ENCODE measurements around the gene RMND5B.

The RMND5B gene

DNA sequence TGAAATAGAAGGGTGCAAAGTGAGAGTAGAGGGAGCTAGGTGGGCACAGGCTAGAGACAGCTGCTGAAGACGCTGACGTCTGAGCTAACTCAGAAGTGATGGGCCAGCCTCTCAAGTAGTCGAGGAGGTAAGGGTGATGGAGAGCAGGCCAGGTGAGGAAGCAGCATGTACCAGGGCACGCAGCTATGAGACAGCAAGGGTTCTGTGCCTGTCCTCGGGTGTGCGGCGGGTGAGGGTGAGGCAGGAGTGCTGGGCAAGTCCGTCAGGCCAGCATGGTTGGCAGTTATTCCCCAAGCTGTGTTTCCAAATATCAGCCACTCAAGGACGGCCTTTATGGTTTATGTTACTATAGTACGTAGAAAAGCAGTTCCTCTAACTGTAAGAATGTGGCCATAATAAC, 6.2 kb downstream of the RMND5B start:
- DNase-seq, result no peak

DNA sequence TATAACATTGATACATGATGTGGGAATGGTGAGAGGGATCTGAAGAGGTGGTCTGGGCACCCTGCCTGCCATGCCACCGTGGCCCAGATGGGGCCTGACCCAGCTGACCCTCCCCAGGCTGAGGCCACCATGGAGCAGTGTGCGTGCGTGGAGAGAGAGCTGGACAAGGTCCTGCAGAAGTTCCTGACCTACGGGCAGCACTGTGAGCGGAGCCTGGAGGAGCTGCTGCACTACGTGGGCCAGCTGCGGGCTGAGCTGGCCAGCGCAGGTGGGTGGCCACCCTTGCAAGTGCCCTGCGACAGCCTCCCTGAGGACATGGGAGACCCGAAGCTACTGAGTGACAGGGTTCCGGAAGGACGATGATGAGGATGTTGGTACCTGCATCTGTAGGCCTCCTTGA, 7.2 kb downstream of the RMND5B start:
- no peak for DNase-seq

DNA sequence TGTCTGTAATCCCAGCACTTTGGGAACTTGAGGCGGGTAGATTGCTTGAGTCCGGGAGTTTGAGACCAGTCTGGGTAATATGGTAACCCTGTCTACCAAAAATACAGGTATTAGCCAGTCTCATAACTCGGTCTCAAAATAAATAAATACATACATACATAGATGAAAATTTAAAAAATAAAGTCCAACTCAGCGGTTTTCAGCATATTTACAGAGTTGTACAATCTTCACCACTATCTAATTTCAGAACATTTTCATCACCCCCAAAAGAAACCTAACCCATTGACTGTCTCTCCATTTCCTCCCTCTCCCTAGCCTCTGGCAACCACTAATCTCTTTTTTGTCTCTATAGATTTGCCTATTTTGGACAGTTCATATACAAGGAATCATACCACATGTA, 10.7 kb downstream of the RMND5B start:
- no peak for DNase-seq

DNA sequence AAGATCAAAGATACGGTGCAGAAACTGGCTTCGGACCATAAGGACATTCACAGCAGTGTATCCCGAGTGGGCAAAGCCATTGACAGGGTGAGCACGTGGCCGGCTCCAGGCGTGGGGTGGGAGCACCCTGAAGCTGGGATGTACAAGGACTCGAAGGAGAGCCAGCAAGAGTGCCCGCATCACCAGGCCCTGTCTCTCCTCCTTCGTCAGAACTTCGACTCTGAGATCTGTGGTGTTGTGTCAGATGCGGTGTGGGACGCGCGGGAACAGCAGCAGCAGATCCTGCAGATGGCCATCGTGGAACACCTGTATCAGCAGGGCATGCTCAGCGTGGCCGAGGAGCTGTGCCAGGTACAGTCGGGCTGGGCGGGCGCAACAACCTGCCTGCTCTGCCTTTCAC, 11.8 kb downstream of the RMND5B start:
- no peak for DNase-seq

DNA sequence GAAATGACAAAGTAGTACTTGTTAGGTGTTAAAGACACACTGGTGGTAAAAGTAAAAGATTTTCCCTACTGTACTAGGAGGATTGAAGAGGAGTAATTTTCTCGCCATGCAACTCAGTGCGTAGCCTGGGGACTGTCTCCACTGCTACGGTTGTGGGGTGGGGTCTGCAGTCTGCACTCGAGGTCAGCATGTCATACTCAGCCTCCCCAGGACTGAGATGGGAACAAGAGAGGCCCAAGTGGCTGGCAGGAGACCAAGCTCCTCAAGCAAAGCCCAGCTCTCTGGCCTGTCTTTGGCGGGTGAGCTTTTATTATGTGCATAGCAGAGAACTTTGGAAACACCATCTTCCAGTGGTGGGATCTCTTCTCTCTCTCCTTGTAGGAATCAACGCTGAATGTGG, 12.4 kb downstream of the RMND5B start:
- DNase-seq, result no peak

DNA sequence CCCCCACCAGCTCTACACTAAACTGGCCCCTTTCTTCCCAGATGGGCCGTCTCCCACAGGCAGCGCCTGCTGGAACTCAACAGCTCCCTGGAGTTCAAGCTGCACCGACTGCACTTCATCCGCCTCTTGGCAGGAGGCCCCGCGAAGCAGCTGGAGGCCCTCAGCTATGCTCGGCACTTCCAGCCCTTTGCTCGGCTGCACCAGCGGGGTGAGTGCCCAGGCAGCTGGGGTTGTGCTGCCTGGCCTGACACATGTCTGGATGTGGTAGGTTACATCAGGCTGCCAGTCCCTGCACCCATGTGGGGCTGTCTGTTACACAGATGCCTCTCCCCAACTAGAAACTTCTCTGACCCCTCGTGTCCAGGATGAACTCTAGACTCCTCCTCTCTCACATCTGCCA, 13.1 kb downstream of the RMND5B start:
- DNase-seq, result no peak

DNA sequence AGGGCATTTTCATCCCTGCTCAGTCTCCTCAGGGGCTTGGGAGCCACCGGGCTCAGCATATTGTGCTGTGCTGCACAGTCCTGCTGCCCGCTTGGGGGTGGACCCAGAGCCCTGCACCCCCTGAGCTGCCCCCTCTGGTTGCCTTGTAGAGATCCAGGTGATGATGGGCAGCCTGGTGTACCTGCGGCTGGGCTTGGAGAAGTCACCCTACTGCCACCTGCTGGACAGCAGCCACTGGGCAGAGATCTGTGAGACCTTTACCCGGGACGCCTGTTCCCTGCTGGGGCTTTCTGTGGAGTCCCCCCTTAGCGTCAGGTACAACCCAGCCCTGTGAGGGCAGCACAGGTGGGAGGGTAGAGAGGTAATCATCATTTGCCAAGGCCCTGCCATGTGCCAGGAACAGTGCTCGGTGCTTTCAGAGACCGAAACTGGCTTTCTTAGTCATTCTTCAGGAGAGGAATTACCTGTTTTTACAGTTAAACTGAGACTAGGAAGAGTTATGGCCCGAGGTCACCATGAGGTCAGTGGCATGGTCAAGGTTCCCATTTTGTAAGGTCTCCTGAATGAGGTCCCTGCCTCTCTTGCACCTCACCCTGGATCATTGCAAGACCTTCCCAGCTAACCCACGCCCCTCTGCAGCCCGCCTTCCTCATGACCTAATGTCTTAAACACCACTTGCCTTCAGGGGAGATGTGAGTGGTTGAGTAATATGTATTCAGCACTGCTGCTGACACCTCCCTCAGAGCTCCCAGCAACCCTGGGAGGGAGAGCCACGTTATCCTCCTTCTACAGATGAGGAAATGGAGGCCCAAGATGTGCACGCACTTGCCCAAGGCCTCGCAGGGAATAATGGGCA, 15.4 kb downstream of the RMND5B start:
- peak; percentile 6 to 61 for DNase-seq

DNA sequence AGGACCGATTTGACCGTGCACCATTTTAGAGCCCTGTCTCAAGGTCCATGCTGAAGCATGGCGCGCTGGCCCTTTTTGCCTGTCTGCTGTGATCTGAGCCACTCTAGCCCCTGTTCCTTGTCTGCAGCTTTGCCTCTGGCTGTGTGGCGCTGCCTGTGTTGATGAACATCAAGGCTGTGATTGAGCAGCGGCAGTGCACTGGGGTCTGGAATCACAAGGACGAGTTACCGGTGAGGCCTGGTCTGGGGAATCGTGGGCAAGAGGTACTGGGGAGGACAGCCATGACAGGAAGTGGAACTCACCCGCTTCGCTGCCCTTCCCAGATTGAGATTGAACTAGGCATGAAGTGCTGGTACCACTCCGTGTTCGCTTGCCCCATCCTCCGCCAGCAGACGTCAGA, 16.6 kb downstream of the RMND5B start:
- DNase-seq, result no peak

DNA sequence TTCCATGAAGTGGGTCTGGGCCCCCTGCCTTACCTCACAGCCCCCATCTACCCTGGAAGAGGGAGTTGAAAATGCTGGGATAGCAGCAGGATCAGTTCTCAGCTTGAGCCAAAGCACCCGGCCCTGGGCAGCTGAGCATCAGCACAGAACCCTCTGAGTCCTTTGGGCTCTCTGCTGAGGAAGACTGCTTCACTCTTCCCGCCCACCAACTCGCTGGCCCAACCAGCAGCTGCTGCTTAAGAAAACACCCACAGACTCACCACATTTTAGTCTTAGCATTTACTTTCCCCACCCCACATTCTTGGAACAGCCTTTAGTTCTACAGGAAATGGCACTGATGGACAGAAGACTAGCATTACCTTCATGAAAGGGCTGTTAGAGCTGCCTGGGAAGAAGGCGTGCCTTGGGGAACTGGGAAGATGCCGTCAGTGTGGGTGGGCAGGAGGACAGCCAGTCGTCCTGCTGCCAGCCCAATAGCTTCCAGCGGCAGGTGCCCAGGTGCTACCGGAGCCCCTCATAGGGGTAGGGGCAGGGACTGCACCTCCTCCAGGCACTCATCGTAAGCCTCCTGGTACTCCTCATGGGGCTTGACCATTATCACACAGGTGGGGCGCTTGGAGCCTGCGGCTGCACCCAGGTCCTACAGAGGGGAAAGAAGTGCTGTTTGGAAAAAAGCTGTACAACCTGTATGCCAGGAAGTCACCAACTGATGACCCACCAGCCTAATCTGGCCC, 18.6 kb downstream of the RMND5B start:
- no peak for DNase-seq

DNA sequence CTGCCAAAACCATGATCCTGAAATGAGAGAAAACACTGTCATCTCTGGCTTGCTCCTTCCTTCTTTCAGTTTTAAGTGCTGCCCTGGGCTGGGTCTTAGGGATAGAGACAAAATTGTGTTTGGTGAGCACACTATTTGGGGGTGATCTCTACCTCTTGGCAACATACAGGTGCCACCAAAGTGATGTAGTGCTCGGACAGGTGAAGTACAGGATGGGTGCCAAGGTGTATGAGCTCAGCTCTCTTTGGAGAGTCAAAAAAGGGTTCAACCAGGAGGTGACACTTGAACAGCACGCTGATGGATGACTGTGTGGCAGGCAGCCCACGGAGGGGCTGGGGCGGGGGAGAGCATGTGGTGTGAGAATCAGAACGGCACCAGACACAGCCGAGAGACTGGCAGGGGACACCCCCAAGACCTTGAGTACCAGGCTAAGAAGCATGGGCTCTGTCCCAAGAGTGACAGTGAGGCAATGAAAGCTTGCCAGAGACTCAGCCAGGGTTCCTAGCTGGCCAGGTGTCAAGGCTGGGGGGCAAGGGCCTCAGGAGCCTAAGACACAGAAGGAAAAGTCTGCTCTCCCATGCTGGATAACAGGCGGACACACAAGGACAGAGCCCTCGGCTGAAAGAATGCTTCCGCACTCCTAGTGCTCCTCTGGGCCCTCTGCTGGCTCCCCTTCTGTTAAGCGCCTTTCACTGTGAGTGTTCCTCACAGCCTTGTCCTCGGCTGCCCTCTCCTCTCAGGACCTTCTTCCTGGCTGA, 20.3 kb downstream of the RMND5B start:
- DNase-seq, result no peak

DNA sequence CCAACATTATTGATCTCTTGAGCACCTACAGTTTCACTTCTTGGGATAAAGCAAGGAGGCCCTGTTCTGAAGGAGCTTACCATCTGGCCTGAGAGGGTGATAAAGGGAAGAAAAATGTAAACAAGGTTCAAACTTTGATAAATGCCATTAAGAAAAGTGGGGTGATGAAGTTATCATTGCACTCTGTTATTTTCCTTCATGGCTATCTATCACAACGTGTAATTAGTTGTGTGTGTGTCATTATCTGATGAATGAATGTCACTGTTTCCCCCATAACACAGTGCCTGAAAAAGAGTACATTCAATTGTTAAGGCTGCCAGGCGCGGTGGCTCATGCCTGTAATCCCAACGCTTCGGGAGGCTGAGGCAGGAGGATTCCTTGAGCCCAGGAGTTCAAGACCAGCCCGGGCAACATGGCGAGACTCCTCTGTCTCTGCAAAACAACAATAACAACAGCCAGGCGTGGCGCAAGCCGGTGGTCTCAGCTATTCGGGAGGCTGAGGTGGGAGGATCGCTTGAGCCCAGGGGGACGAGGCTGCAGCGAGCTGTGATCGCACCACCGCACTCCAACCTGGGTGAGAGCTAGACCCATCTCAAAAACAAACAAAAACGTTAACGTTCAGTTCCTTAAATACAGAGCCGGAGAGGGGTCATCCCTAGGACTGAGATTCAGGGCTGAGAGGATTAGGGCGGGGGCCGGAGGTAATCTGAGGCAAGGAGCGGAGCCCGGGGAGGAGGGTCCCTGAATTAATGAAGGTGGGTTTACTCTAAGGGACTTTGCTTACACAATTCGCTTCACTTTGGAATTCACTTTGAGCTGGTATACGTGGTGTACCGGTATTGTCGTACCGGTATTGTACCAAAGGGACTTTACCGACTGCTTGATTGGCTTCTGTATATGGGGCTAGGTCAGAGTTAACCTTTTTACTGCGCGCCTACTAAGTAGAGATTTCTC, 22.0 kb downstream of the RMND5B start:
- no peak for DNase-seq

DNA sequence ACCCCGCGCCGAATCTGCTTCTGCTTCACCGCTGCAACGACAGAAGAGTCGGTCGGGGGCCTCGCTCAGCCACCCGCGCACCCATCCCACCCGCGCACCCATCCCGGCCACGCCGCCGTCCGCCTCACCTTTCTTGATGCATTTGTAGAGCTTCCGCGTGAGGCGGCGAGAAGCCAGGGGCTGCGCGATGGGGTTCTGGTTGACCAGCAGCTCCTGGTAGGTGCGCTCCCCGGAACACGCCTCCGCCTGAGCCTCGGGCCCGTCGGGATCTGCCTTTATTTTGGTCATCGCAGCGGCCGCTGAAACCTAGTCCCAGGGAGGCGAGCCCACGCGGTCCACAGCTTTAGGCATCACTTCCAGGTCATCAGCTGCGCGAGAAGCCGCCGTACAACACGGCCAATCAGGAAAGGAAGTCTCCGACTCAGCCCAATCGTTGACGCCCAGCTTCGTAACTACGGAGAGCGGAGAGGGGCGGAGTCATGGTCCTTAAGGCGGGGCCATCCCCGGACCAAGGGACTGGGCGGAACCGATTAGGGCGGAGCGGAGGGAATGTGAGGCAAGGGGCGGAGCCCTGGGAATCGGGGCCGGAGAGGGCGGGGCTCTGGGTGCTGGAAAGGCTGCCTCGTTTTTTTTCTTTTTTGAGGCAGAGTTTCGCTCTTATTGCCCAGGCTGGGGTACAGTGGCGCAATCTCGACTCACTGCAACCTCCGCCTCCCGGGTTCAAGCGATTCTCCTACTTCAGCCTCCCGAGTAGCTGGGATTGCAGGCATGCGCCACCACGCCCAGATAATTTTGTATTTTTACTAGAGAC, 22.9 kb downstream of the RMND5B start, which contains the start of gene NHP2:
Gene NHP2, minus strand, starts transcription at position 356 of the 811 bp plus-strand sequence. Its CDS starts 68 bp downstream, at position 288.
- peak; percentile 95 to 97 for DNase-seq

DNA sequence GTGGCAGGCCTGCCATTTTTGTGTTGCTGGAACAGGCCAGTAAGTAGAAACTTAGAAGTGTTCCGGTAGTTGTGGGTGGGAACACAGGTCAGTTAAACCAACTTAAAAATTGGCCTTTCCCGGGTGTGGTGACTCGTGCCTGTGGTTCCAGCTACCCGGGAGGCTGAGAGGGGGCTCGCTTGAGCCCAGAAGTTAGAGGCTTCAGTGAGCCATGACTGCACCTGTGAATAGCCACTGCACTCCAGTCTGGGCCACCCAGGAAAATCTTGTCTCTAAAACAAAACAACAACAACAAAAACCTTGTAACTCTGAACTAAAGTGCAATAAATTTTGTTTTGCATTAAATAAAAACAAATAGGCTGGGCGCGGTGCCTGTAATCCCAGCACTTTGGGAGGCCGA, 24.3 kb downstream of the RMND5B start:
- no peak for DNase-seq

DNA sequence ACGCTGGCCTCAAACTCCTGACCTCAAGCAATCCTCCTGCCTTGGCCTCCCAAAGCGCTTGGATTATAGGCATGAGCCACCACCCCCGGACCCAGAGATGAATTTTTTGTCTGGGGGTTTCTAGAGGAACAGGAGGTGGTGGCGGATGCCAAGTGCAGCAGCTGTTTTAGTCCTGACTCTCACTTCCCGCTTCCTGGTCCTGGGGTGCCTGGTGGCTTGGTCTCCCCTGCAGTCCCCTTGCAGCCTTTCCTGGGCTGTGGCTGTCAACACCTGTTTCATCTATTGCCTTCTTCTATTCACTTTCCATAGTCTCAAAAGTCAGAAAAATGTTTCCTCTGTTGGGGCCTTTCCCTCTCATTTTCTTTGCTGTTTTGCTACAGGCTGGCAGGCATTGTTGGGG, 29.4 kb downstream of the RMND5B start:
- DNase-seq, result no peak

DNA sequence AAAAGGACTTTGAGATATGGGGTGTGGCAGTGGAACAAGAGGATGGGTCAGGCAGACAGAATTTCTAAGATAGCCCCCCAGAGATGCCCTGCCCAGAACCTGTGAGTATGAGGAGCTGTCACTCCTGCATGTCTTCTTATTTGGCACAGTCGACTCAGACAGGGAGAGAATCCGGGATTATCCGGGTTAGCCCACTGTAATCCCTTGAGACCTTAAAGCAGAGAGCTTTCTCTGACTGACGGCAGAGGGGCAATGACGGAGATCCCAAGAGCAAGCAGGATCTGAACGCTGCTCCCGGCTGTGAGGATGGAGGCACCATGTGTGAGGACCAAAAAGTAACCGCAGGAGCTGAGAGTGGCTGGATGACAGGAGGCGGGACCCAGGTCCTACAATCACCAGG, 31.7 kb downstream of the RMND5B start:
- DNase-seq, result no peak

DNA sequence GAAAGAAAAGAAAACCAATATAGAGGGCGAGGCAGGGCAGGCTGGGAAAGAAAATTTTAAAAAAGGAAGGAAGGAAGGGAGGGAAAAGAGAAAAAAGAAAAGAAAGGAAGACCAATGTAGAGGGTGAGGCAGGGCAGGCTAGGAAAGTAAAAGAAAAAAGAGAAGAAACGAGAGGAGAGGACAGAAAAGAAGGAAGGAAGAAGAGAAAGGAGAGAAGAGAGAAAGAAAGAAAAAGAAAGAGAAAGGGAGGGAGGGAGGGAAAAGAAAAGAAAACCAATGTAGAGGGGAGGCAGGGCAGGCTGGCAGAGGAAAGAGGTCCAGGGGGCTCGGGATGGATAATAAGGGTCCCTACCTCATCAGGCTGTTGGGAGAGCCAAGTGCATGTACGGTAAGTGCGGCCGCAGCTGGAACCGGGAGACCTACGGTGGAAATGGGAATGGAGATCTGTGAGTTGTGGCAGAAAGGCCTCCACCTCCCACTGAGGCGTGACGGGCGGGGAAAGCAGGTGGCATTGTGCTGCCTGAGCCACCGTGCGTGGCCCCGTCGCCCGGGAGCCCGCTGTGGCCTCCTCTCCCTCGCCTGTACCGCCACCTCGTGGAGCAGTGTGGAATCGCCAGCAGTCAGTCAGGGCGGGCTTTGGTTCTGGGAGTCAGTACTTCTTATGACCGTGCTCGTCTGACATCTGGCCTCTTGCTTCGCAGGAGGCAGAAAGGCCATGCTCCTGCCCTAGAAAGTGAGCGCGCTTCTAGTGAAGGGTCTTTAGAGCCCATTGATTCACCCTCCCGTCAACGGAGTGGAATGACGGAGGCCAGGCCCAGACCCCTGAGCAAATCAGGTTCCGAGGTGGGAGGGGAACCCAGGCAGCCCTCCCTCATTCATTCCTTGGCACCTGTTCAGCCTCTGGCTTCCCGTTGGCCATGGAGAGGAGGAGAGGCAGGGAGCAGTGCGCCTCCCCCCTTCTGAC, 33.2 kb downstream of the RMND5B start:
- peak; percentile 67 to 83 for DNase-seq

DNA sequence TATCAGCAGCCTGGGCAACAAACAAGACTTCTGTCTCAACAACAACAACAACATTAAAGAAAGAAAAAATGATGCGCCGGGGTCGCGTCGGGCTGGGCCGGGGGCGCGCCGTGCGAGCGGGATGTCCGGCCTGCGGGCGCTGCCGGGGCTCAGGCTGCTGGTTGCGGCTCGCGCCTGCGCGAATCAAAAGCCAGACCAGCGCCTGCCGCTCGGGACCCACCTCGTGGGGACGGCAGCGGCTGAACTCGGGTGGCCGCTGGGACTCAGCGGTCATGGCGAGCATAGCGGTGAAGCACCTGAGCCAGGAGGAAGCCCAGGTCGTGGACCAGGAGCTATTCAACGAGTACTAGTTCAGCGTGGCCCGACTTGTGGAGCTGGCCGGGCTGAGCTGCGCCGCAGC, 34.8 kb downstream of the RMND5B start:
- no peak for DNase-seq

DNA sequence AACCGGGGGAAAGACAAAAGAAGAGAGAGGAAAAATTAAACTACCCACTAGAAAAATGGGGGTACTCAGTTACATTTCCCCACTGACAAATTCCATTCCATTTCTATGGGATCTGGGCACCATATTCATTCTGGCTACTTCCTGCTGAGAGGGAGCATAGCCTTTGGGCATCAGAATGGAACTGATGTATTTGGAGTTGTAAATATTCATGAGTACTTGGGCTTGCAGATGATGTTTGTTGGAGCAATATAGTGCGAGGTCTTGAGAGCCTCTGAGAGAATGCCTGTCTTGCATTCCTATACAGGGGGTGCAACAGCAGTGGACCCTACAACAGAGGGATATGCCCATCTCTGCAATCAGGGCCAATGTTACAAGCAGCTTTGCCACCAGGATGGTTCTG, 39.6 kb downstream of the RMND5B start:
- no peak for DNase-seq

DNA sequence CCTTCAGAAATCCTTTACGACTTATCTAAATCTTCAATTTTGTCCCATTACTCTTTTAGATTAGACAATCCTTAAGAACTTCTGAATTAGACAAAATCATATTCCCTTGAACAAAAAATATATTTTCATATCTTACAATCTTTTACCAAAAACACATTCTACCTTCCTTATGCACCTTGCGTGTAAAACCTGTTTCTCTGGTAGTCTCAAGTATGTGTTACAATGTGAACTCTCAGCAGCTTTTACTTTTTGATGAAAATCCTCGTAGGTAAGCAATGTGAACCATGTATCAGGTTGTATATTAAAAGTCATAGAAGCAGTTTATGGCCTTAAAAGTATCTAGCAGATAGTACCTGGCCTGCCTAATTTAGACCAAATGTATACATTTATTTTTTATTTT, 43.6 kb downstream of the RMND5B start:
- no peak for DNase-seq

DNA sequence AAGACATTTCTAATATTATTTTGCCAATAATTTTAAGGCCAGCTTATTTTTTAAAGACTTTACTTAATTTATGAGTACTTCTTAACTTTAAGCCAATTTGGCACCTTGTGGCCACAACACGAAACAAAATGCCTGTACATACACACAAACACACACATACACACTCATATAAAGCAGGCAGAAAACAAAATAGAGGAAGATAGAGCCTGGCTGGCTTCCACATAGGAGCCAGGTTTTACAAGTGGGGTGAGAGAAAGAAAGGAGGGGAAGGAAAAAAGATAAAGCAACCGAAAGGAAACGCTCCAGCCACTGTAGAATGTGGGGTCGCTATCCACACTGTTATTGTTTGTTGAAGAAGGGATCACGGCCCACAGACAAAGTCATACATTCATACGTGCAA, 46.0 kb downstream of the RMND5B start:
- DNase-seq, result no peak

Measured in SHP77 (cell line).